Measurements from ENCODE around the gene JAML. TPM values are rescaled to one million over a fixed set of nuclear protein-coding genes. Genes with fewer than 3 reads are reported as not detected.

JAML gene
- total and polyA plus RNA-seq, 2 of the 13 experiments (the other 11 are each of a cell fraction or from before 2014, with no cell fraction given): 2.0 to 3.3 TPM

DNA sequence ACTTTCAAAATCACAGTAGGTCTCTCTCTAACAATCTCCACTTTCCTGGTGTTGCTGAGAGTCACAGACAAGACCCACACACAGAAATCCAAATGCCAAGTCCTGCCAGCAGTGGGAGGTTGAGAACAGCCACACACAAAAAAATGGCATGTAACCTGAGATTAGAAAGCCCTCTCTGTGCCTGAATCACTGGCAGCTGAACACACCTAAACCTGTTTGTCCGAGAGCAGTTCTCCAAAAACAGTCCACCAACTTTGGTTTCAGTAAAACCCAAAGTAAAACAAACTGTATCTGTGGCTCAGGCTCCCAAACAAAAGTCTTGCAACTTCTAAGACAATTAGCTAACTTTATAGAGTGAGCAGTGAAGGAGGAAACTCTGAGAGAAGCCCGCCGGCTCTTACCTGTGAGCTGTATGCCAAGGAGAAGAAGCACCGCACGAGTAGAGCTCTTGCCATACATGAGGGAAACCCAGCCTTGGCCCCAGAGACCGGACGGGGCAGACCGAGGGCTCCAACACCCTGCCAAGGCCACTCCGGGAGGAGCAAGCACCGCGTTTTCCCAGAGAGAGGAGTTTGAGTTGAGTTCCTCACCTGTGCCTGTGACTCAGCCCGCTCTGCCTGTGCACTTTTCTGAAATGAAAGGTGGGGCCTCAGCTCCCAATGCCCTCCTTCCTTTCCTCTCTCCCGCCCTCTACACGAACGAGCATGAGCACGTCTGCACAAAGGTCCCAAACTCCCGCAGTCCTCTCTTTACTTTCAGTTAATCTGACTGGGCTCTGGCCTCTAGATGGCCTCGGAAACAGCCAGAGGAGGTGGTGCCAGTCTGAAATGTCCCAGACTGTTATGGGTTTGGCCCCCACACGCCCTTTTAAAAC is 39.1 kb upstream of the JAML start, which contains the start of gene MPZL2 (continued):
- TF ChIP-seq ZNF605 (CRISPR knock-in tag; IDR thresholded peaks at IDR 0.05): 0 out of 2 replicates have a peak, but pooled peaks have one; percentile 43
- no peak for TF ChIP-seq ZNF780A (CRISPR knock-in tag; IDR thresholded peaks at IDR 0.05)
- 0 out of 2 replicates have a peak, but pooled peaks have one; percentile 14 for TF ChIP-seq HNF4G (IDR thresholded peaks at IDR 0.05; ENCODE audit: borderline replicate concordance, low read depth, low read length)
- no peak; the same call in 1 of the 2 replicates for TF ChIP-seq HNF4G (CRISPR knock-in tag; IDR thresholded peaks at IDR 0.05; ENCODE audit: borderline replicate concordance, low read depth)
- no peak for TF ChIP-seq MIER2 (CRISPR knock-in tag; IDR thresholded peaks at IDR 0.05)
- peak; percentile 31 for TF ChIP-seq ZNF777 (CRISPR knock-in tag; IDR thresholded peaks at IDR 0.05)
- 0 out of 2 replicates have a peak, but pooled peaks have one; percentile 44 for TF ChIP-seq ZNF891 (CRISPR knock-in tag; IDR thresholded peaks at IDR 0.05)
- TF ChIP-seq, protein P1, sequence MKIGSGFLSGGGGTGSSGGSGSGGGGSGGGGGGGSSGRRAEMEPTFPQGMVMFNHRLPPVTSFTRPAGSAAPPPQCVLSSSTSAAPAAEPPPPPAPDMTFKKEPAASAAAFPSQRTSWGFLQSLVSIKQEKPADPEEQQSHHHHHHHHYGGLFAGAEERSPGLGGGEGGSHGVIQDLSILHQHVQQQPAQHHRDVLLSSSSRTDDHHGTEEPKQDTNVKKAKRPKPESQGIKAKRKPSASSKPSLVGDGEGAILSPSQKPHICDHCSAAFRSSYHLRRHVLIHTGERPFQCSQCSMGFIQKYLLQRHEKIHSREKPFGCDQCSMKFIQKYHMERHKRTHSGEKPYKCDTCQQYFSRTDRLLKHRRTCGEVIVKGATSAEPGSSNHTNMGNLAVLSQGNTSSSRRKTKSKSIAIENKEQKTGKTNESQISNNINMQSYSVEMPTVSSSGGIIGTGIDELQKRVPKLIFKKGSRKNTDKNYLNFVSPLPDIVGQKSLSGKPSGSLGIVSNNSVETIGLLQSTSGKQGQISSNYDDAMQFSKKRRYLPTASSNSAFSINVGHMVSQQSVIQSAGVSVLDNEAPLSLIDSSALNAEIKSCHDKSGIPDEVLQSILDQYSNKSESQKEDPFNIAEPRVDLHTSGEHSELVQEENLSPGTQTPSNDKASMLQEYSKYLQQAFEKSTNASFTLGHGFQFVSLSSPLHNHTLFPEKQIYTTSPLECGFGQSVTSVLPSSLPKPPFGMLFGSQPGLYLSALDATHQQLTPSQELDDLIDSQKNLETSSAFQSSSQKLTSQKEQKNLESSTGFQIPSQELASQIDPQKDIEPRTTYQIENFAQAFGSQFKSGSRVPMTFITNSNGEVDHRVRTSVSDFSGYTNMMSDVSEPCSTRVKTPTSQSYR (CRISPR knock-in tag; IDR thresholded peaks at IDR 0.05; ENCODE audit: borderline replicate concordance): no peak
- TF ChIP-seq PRDM10 (CRISPR knock-in tag; IDR thresholded peaks at IDR 0.05; ENCODE audit: low read depth): no peak
- peak; percentile 65 for TF ChIP-seq TBX2 (CRISPR knock-in tag; IDR thresholded peaks at IDR 0.05; ENCODE audit: borderline replicate concordance)
- TF ChIP-seq ZNF7 (CRISPR knock-in tag; IDR thresholded peaks at IDR 0.05): 0 out of 2 replicates have a peak, but pooled peaks have one; percentile 30
- no peak for TF ChIP-seq KDM4B (CRISPR knock-in tag; IDR thresholded peaks at IDR 0.05)
- no peak for TF ChIP-seq ZNF629 (CRISPR knock-in tag; conservative IDR thresholded peaks at IDR 0.05)
- TF ChIP-seq ZNF619 (CRISPR knock-in tag; IDR thresholded peaks at IDR 0.05): peak; percentile 40; the same call in 1 of the 2 replicates
- TF ChIP-seq GMEB1 (CRISPR knock-in tag; IDR thresholded peaks at IDR 0.05; ENCODE audit: borderline replicate concordance): no peak
- TF ChIP-seq, protein P2, sequence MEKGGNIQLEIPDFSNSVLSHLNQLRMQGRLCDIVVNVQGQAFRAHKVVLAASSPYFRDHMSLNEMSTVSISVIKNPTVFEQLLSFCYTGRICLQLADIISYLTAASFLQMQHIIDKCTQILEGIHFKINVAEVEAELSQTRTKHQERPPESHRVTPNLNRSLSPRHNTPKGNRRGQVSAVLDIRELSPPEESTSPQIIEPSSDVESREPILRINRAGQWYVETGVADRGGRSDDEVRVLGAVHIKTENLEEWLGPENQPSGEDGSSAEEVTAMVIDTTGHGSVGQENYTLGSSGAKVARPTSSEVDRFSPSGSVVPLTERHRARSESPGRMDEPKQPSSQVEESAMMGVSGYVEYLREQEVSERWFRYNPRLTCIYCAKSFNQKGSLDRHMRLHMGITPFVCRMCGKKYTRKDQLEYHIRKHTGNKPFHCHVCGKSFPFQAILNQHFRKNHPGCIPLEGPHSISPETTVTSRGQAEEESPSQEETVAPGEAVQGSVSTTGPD (CRISPR knock-in tag; IDR thresholded peaks at IDR 0.05): no peak
- 0 out of 2 replicates have a peak, but pooled peaks have one; percentile 21 for TF ChIP-seq YEATS4 (CRISPR knock-in tag; IDR thresholded peaks at IDR 0.05; ENCODE audit: borderline replicate concordance)
- TF ChIP-seq ZNF333 (CRISPR knock-in tag; IDR thresholded peaks at IDR 0.05; ENCODE audit: borderline replicate concordance): no peak
- peak; percentile 36; the same call in 1 of the 2 replicates for TF ChIP-seq ZNF350 (CRISPR knock-in tag; IDR thresholded peaks at IDR 0.05; ENCODE audit: borderline replicate concordance, low read depth)
